ENCODE results near the gene STN1.

DNA sequence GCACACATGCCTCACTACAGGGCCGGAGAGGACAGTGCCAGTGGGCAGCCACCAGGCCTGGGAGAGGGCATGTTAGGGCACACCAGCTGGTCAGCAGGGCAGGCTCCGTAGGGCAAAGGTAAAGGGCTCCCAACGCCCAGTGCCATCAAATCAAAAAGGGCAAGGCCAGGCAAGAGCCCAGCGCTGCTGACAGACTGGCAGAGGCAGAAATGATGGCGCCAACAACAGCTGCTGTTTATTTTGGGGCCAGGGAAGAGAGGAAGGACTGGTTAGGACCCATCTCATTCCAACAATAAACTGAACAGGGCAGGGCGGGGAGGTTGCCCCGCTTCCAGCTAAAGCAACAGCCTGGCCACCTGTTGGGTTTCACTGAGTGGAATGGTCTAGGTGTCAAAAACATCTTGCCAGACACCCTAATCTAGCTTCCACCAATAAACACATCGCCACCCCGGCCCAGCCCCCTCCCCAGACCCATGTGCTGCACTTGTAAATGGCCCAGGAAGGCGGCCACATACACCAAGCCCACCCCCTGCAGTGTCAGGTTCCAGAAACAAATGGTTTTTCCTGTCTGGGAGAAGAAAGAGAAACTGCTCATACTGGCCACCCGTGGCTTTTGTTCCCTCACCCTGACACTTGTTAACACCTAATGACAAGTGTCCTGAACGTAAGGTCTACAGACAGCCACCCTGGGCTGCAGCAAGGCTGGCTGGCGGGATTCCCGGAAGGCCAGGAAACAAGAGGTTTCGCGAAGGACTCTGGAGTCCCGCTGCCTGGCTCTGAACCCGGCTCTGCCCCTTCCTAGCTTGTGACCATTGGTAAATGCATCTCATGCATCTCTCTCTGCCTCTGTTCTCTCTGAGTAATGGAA is 77.9 kb downstream of the STN1 start:
- no peak for TF ChIP-seq POLR2A (IDR thresholded peaks at IDR 0.05; ENCODE audit: low read length)
- no peak for TF ChIP-seq GATA1 (IDR thresholded peaks at IDR 0.05; ENCODE audit: low read depth, low read length)

Measured in erythroblast (primary cell).